ENCODE results near the gene FBXO24. TPM values are rescaled to one million over a fixed set of nuclear protein-coding genes. Genes with fewer than 3 reads are reported as not detected.

Gene FBXO24
- total and polyA plus RNA-seq, 9 of the 15 experiments (the other 6 are each of a cell fraction or from before 2014, with no cell fraction given), result 0.17 to 0.95 (median 0.50) TPM

DNA sequence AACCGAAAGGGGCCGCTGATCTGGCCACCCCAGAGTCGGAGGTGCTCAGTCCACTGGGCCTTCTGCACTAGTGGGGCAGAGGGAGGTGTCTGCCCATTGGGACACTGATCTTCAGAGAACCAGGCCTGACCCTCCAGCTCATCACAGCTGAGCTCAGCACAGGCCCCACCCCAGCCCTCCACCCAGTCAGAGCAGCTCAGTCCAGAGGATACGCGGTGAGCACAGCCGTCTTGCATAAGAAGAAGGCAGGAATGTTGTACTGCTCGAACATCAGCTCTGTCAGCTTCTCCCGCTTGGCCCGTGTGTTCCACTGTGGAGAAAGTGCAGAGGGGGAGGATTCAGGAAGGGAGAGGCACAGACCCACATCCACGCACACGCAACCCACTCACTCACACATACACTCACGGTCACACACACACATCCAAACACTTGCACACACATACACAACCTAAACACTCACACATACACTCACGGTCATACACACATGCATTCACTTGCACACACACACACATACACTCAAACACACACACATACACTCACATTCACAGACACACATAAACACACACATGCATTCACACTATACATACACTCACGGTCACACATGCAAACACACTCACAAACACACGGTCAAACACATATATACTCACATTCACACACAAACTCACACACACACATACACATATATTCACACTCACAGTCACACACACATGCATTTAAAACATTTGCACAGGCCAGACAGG, 63.9 kb downstream of the FBXO24 start:
- H3K4me2 ChIP-seq (ENCODE audit: insufficient read depth, low read length), result no peak overlapping the region; the same call in 1 of the 2 replicates
- H3K9me3 ChIP-seq (replicated peaks; ENCODE audit: control insufficient read depth, insufficient read depth, low read depth, low read length), result no peaks in the 10 kb centered on the region
- H3K9me1 ChIP-seq (ENCODE audit: control insufficient read depth, insufficient read depth, low read length), result no peaks in the 10 kb centered on the region
- no peaks in the 10 kb centered on the region for H4K20me1 ChIP-seq (replicated peaks; ENCODE audit: control insufficient read depth, insufficient read depth, low read length)
- H3K27me3 ChIP-seq (ENCODE audit: control insufficient read depth in 2 of 2, insufficient read depth in 2 of 2, low read length in 2 of 2), result peaks cover 4% of the 10 kb centered on the region in 2 experiments; a peak in 4 of 5 replicates
- FAIRE-seq, result peak; percentile 19
- peaks cover 0 to 29% of the 10 kb centered on the region in 2 experiments; a peak in 3 of 5 replicates for H3K4me1 ChIP-seq (replicated peaks in 1 of 2; ENCODE audit: control insufficient read depth in 2 of 2, insufficient read depth in 2 of 2, low read length in 2 of 2)
- POLR2A ChIA-PET, result interaction anchor here (0.6 kb wide), 1 partner anchor 31 kb away, joined by 3 read pairs; no protein-coding TSS in a partner anchor
- no TSS peak for BruUV-seq (replicated peaks)
- peak overlapping the region in 1 of 2 experiments; percentile 62; a peak in 2 of 4 replicates for H3K9ac ChIP-seq (ENCODE audit: insufficient read depth in 1 of 2, low read depth in 2 of 2, low read length in 2 of 2)
- 47% methylated on average over 15 of the region's 15 CpGs for WGBS (ENCODE audit: insufficient coverage, low coverage, missing lambda C conversion rate)
- ATAC-seq, result peak; percentile 41; the same call in 1 of the 3 replicates
- H3K36me3 ChIP-seq (ENCODE audit: control insufficient read depth, insufficient read depth, low read length), result no peaks in the 10 kb centered on the region
- no peak overlapping the region for H3K4me3 ChIP-seq
- peak in 1 of 4 experiments; percentile 5 for DNase-seq (ENCODE audit: extremely low read depth in 1 of 4, low spot score in 3 of 4)
- in situ Hi-C loops (cut with MboI), result no loop called here
- H2AFZ ChIP-seq (ENCODE audit: low read depth, low read length), result no peak overlapping the region
- intact Hi-C loops (cut with micrococcal nuclease), result no loop called here
- CTCF ChIA-PET (ENCODE audit: low intra/inter-chr PET ratio), result no interaction called here
- TF ChIP-seq LARP7 (IDR thresholded peaks at IDR 0.05) (peak; percentile 49; the same call in 1 of the 2 replicates), OTX1 (CRISPR knock-in tag; IDR thresholded peaks at IDR 0.05) (peak; percentile 73; the same call in 1 of the 2 replicates), EGR1 (conservative IDR thresholded peaks at IDR 0.05) (no peak), ZNF431 (CRISPR knock-in tag; IDR thresholded peaks at IDR 0.05) (no peak), CSDE1 (IDR thresholded peaks at IDR 0.05) (0 out of 4 replicates have a peak, but pooled peaks of 1 of the 2 experiments have one; percentile 57), THRAP3 (IDR thresholded peaks at IDR 0.05; ENCODE audit: borderline replicate concordance) (0 out of 2 replicates have a peak, but pooled peaks have one; percentile 56), EHMT2 (IDR thresholded peaks at IDR 0.05) (0 out of 2 replicates have a peak, but pooled peaks have one; percentile 23), POLR2G (IDR thresholded peaks at IDR 0.05; ENCODE audit: low read depth, low read length) (no peak), MCM3 (IDR thresholded peaks at IDR 0.05) (peak; percentile 74; the same call in 1 of the 2 replicates), BCOR (IDR thresholded peaks at IDR 0.05) (peak; percentile 38; the same call in 1 of the 2 replicates), TSC22D4 (tag; IDR thresholded peaks at IDR 0.05) (peak; percentile 93), MYBL2 (IDR thresholded peaks at IDR 0.05; ENCODE audit: low read depth) (peak; percentile 15; the same call in 1 of the 2 replicates), MYBL2 (CRISPR knock-in tag; IDR thresholded peaks at IDR 0.05; ENCODE audit: borderline replicate concordance) (no peak), HDGF (IDR thresholded peaks at IDR 0.05) (peak; percentile 68; the same call in 1 of the 2 replicates), HDAC1 (IDR thresholded peaks at IDR 0.05) (peak in 1 of 2 experiments; percentile 44; a peak in 1 of 4 replicates), MCM7 (IDR thresholded peaks at IDR 0.05) (peak in 1 of 2 experiments; percentile 84; a peak in 1 of 4 replicates)
- TF ChIP-seq, protein P1, sequence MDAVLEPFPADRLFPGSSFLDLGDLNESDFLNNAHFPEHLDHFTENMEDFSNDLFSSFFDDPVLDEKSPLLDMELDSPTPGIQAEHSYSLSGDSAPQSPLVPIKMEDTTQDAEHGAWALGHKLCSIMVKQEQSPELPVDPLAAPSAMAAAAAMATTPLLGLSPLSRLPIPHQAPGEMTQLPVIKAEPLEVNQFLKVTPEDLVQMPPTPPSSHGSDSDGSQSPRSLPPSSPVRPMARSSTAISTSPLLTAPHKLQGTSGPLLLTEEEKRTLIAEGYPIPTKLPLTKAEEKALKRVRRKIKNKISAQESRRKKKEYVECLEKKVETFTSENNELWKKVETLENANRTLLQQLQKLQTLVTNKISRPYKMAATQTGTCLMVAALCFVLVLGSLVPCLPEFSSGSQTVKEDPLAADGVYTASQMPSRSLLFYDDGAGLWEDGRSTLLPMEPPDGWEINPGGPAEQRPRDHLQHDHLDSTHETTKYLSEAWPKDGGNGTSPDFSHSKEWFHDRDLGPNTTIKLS (IDR thresholded peaks at IDR 0.05; ENCODE audit: borderline replicate concordance, low read depth), result no peak
- TF ChIP-seq, protein P2, sequence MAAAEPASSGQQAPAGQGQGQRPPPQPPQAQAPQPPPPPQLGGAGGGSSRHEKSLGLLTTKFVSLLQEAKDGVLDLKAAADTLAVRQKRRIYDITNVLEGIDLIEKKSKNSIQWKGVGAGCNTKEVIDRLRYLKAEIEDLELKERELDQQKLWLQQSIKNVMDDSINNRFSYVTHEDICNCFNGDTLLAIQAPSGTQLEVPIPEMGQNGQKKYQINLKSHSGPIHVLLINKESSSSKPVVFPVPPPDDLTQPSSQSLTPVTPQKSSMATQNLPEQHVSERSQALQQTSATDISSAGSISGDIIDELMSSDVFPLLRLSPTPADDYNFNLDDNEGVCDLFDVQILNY (CRISPR knock-in tag; IDR thresholded peaks at IDR 0.05), result no peak
- TF ChIP-seq, protein P3, sequence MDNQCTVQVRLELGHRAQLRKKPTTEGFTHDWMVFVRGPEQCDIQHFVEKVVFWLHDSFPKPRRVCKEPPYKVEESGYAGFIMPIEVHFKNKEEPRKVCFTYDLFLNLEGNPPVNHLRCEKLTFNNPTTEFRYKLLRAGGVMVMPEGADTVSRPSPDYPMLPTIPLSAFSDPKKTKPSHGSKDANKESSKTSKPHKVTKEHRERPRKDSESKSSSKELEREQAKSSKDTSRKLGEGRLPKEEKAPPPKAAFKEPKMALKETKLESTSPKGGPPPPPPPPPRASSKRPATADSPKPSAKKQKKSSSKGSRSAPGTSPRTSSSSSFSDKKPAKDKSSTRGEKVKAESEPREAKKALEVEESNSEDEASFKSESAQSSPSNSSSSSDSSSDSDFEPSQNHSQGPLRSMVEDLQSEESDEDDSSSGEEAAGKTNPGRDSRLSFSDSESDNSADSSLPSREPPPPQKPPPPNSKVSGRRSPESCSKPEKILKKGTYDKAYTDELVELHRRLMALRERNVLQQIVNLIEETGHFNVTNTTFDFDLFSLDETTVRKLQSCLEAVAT (IDR thresholded peaks at IDR 0.05), result peak in 1 of 2 experiments; percentile 58; a peak in 1 of 4 replicates
- no peaks in the 10 kb centered on the region for H3K79me2 ChIP-seq (ENCODE audit: control insufficient read depth, insufficient read depth, low read length)
- H3K27ac ChIP-seq (ENCODE audit: extremely low read depth, low read depth, low read length), result no peak overlapping the region
